GM18867 (cell line): ENCODE data around the gene COG5.
"Not testable (repeated sequence)": the region's sequence is repeated elsewhere in the genome, so short reads cannot be mapped to it uniquely, and the experiment has no call there.

ENCODE experiments used
- ATAC-seq: cut with Tn5 transposase; IDR thresholded peaks from one replicate; pipeline ENCODE4 v1.9.1; 2021; ENCODE audit warnings: mild to moderate bottlenecking, moderate library complexity; ENCODE audit not compliant: unreplicated experiment

COG5 gene

GRCh38 chr7:107580716-107581383, 17.1 kb upstream of the COG5 start:
- no peak for ATAC-seq

DNA sequence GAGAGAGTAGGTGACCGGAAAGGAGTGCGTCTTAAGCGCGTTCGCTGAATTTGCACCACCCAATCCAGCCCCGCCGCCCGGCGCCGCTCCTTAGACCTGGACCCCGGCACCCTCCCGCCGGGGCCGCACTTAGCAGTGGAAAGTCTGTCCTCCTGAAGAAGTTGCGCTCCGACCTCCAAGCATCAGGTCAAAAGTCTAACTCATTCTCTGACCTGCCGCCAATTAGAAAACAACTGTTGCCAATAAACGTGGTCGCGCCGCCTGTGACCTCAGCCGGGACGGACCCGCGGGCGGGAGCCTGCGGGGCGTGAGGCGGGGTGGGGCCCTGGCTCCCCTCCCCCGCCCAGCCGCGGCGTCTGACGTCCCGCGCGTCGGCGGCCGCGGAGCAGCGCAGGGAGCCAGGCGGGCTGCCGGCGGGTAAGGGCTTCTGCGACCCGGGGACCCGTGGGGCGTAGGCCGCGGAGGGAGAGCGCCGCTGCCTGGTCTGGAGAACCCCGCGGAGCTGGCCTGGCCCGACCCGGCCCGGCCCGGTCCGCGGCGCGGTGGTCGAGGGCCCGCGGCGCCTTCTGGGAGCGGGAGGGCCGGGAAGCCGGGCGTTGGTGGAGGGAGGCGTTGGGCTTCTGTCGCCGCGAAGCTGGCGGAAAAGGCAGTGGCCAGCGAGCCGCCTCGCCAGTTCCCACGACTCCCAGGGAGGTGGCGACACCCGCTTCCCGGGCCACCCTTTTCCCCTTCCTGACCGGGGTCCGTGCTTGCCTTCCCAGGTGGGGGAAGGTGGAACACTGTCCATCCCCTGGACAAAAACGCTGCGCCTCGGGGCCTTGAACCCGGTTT, 16.4 kb upstream of the COG5 start, which contains the start of gene BCAP29:
Gene BCAP29, plus strand, starts transcription at position 362 of the 831 bp plus-strand sequence. CDS start 527 bp downstream, outside the sequence.
- peak; percentile 92 for ATAC-seq

GRCh38 chr7:107579554-107579884, 15.8 kb upstream of the COG5 start:
- no peak for ATAC-seq

GRCh38 chr7:107573537-107573936, 9.8 kb upstream of the COG5 start:
- ATAC-seq: no peak

DNA sequence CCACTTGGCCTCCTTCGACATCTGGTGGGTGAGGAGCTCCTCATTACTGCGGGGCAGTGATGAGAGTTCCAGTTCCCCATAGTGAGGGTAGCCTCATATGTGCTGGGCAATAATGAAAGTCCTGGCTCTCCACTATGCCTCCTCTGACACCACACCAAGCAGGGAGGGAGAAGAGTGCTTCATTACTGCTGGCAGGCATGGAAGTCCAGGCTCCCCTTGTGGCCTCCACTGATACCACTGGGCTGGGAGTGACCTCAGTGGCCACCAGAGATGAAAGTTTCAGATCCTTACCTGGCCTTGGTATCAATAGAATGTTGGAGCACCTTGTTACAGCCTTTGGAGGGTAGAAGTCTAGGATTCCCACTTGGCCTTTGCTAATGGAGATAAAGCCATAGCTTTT, 6.6 kb upstream of the COG5 start:
- ATAC-seq: no peak

GRCh38 chr7:107564553-107565298, 1.0 kb upstream of the COG5 start:
- no peak for ATAC-seq

GRCh38 chr7:107563081-107563774, 492 bp downstream of the COG5 start:
- ATAC-seq: peak; percentile 62

DNA sequence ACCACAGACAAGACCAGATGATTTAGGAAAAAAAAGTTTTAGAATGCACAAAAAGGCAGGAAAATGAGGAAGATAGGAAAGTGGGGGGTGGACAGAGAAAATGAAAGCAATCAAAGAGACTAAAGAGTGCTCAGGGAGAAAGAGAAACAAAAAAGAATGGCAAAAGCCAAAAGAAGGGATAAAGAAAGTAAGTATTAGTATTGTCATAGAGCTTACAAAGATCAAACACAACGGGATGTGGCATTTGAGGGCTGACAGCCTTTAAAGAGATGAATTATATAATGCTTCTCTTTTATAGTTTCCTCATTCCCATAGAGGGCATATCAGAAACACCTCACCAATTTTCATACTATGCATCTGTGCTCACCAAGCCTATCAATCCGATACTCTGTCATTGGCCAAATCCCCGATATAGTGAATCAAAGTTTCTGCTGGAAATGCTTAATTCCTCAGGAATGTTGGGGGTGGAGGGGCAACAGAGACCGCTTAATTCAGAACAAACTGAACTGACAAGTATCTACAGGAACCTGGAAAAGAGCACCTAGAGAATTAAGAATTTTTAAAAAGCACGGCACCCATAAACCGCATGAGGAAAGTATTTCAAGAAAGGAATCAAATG, 2.7 kb downstream of the COG5 start:
- no peak for ATAC-seq

GRCh38 chr7:107559864-107560263, 3.9 kb downstream of the COG5 start:
- no peak for ATAC-seq

- ATAC-seq: no peak
Measured at GRCh38 chr7:107555893-107556292, 7.8 kb downstream of the COG5 start.

DNA sequence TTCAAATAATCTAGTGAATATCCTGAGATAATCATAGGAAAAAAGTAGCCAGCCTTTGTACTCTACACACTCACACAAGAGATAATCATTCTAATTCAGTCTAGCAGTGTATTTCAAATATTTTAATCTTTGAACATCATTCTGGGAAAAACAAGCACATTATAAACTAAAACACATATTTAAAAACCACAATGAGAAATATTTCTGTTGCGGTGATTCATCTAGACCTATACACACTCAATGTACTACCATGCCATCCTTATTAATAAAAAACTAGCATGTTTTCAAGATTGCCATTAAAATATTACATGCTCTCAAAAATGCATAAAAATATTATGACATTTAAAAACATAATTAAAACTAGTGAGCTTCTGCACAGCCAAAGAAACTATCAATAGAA, 11.8 kb downstream of the COG5 start:
- no peak for ATAC-seq

DNA sequence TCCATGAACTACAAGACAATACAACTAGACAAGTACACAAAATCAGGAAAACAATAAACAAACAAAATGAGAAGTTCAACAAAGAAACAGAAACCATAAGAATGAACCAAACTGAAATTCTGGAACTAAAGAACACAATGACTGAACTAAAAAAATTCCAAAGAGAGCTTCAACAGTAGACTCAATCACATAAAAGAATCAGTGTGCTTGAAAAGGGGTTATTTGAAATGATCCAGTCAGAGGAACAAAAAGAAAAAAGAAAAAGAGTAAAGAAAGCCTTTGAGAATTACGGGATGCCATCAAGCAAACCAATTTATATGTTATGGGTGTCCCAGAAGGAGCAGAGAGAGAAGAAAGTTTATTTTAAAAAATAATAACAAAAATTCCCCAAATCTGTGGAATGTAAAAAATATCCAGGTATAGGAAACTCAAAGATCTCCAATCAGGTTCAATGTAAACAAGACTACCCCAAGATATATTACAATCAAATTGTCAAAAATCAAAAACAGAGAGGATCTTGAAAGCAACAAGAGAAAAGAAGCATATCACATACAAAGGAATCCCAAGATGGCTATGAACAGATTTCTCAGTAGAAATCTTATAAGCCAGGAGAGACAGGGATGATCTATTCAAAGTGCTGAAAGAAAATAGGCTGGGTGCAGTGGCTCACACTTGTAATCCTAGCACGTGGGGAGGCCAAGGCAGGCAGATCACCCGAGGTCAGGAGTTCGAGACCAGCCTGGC, 18.7 kb downstream of the COG5 start:
- ATAC-seq: no peak

GRCh38 chr7:107543338-107543993, 20.3 kb downstream of the COG5 start:
- no peak for ATAC-seq

GRCh38 chr7:107538001-107538400, 25.7 kb downstream of the COG5 start:
- ATAC-seq: no peak

GRCh38 chr7:107537228-107537627, 26.5 kb downstream of the COG5 start:
- ATAC-seq: not testable (repeated sequence)

GRCh38 chr7:107534139-107534538, 29.6 kb downstream of the COG5 start:
- ATAC-seq: no peak

DNA sequence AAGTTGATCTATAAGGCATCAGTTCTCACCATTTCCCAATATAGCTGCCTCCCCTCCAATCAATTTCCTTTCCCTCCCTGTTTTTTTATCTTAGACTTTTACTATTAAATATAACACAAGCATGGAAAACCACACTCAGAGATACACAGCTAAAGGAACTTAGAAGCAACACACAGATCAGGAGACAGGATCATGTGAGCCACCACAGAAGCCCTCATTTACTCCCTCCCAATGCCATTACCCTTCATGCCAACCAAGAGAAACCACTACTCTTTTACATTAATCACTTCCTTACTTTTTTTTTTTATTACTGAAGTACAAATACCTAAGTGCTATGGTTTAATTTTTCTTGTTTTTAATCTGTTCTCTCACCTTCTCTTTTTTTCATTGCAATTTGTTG, 33.0 kb downstream of the COG5 start:
- no peak for ATAC-seq

DNA sequence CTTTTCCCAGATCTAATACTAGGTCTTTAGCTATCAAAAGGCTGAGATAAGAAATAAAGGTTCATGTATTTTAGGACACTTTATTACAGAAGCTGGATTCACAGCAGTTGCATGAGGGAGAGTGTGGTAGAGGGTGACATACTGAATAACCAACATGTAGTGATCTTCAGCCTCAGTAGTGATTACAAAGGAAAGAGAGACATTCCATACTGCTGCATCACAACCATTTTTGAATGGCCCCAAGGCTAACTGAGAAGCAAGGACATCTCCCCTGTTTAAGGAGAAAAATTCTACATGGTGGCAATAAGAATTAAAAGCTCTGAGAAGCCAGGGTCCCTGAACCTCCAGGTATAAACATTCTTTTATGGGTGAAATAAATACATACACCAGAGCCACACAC, 35.3 kb downstream of the COG5 start:
- ATAC-seq: no peak

DNA sequence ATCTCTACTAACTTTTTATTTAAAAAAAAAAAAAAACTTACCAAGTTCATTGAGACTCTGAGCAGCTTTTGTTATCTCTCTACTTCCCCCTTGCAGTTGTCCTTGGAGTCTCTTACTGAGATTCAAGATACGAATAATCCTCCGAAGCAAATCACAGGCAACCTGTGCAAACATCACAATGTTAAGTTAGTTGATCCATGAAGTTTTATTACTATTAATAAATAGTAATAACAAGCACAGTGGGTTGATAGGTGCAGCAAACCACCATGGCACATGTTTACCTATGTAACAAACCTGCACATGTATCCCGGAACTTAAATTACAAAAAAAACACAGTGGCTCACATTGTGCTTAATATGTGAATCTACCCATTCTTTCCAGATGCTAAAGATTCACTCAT, 36.5 kb downstream of the COG5 start:
- ATAC-seq: no peak
